HepG2 (cell line): Measurements from ENCODE around the gene RABGAP1L.

Source experiments
- CHD4 ChIP-seq: fragments of 200-600 bp; sonication (generic); IDR thresholded peaks from 2 replicates; pipeline ENCODE4 v1.7.0; 2017; ENCODE audit warnings: mild to moderate bottlenecking, low read length, borderline replicate concordance
- PHF8 ChIP-seq: sonication (generic); formaldehyde crosslinking; IDR thresholded peaks from 2 replicates; pipeline ENCODE4 v1.5.0; 2020; ENCODE audit warnings: missing genetic modification reagents
- SALL1 ChIP-seq: sonication (generic); formaldehyde crosslinking; IDR thresholded peaks from 2 replicates; pipeline ENCODE4 v1.8.0; 2022; ENCODE audit warnings: mild to moderate bottlenecking, missing genetic modification reagents
- SP4 ChIP-seq: sonication (generic); formaldehyde crosslinking; IDR thresholded peaks from 2 replicates; pipeline ENCODE4 v1.8.1; 2023; ENCODE audit warnings: mild to moderate bottlenecking, missing genetic modification reagents
- TGIF2 ChIP-seq: IDR thresholded peaks from 2 replicates; pipeline ENCODE4 v1.6.1; 2016; ENCODE audit warnings: control low read depth, missing compliant biosample characterization
- ZMYM3 ChIP-seq: sonication (generic); formaldehyde crosslinking; IDR thresholded peaks from 2 replicates; pipeline ENCODE4 v1.5.1; 2020; ENCODE audit warnings: mild to moderate bottlenecking, missing genetic modification reagents

DNA sequence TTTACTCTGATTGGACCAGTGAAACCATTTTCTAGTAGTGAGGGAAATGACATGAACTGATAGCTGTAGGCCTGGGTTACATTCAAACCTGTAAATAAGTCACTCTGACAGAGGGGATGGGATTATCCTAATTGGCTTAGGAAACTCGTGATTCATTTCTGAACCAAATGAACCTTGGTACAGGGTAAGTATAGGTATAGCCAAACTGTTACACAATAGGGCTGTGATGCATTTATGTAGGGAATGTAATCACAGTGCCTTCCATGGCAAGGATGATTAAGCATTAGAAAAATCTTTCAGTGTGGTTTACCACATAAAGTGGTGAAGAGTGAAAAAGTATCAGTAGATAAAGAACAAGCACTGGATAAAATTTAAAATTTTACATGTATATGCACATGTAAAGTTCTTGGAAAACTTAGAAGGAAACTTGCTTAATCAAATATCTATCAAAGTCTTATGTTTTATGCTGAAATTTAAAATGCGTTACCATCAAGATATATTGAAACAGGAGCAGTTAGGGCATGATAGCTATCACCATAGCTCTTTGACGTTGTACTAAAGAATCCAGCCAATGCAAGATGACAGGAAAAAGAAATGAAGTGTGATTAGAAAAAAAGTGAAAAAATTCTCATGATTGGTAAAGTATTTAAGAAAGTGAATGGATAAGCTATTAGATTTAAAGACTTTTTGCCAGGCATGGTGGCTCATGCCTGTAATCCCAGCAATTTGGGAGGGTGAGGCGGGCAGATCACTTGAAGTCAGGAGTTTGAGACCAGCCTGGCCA is 63.0 kb downstream of the RABGAP1L start:
- no peak for TF ChIP-seq SALL1
- TF ChIP-seq PHF8 (CRISPR knock-in tag) = no peak
- no peak for TF ChIP-seq TGIF2 (CRISPR knock-in tag)
- no peak for TF ChIP-seq CHD4
- no peak for TF ChIP-seq ZMYM3 (CRISPR knock-in tag)
- no peak for TF ChIP-seq SP4 (CRISPR knock-in tag)
